GM12872 (cell line): ENCODE measurements around the gene DEPDC5.

ENCODE experiments used
- TF ChIP-seq, protein P1 (sequence below): IDR thresholded peaks from 3 replicates; pipeline ENCODE4 v1.5.1; 2011; ENCODE audit warnings: low read depth, mild to moderate bottlenecking, low read length, moderate library complexity; ENCODE audit not compliant: insufficient read depth

DEPDC5 gene

DNA sequence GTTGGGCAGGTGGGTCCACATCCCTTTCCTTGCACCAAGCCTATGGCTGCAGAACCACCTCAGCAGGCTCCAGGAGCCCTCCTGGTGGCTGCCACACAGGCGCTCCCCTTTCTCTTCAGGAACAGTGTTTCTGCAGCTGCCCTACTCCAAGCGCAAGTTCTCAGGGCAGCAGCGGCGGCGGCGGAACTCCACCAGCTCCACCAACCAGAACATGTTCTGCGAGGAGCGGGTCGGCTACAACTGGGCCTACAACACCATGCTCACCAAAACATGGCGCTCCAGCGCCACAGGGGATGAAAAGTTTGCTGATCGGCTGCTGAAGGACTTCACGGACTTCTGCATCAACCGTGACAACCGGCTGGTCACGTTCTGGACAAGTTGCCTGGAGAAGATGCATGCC, 152.3 kb downstream of the DEPDC5 start:
- TF ChIP-seq, protein P1, sequence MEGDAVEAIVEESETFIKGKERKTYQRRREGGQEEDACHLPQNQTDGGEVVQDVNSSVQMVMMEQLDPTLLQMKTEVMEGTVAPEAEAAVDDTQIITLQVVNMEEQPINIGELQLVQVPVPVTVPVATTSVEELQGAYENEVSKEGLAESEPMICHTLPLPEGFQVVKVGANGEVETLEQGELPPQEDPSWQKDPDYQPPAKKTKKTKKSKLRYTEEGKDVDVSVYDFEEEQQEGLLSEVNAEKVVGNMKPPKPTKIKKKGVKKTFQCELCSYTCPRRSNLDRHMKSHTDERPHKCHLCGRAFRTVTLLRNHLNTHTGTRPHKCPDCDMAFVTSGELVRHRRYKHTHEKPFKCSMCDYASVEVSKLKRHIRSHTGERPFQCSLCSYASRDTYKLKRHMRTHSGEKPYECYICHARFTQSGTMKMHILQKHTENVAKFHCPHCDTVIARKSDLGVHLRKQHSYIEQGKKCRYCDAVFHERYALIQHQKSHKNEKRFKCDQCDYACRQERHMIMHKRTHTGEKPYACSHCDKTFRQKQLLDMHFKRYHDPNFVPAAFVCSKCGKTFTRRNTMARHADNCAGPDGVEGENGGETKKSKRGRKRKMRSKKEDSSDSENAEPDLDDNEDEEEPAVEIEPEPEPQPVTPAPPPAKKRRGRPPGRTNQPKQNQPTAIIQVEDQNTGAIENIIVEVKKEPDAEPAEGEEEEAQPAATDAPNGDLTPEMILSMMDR = no peak

DNA sequence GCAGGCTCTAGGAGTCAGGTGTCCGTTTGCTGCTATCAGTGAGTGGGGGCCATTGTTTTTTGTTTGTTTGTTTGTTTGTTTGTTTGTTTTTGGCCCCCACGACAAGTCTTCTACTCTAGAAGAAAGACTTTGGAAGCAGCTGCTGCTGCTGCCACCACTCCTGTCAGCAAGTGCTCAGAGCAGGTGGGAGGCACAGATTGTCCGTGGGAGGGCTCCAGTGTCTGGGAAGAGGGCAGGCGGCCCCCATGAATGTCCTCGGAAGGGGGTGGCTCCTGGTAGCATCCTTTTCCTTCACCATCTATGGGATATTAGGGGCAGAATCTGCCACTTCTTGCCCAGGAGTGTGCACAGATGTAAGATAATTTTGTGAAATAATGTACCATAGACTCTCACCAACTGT, 152.8 kb downstream of the DEPDC5 start:
- TF ChIP-seq, protein P1 = no peak

DNA sequence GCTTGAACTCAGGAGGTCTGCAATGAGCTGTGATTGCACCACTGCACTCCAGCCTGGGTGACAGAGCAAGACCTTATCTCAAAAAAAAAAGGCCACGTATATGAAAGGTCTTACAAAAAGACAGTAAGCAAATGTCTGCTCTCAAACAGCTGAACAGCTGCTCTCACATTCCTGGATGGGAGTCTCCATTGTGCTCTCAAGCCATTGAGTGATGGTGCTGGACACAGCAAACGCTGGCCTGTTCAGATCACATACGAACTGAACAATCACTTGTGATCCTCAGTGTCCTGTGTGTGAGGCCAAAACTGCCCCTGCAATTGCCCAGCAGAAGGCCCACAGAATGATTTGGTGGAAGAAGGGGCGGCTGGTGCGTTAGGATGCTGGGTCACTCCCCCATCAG, 156.2 kb downstream of the DEPDC5 start:
- TF ChIP-seq, protein P1 = no peak

DNA sequence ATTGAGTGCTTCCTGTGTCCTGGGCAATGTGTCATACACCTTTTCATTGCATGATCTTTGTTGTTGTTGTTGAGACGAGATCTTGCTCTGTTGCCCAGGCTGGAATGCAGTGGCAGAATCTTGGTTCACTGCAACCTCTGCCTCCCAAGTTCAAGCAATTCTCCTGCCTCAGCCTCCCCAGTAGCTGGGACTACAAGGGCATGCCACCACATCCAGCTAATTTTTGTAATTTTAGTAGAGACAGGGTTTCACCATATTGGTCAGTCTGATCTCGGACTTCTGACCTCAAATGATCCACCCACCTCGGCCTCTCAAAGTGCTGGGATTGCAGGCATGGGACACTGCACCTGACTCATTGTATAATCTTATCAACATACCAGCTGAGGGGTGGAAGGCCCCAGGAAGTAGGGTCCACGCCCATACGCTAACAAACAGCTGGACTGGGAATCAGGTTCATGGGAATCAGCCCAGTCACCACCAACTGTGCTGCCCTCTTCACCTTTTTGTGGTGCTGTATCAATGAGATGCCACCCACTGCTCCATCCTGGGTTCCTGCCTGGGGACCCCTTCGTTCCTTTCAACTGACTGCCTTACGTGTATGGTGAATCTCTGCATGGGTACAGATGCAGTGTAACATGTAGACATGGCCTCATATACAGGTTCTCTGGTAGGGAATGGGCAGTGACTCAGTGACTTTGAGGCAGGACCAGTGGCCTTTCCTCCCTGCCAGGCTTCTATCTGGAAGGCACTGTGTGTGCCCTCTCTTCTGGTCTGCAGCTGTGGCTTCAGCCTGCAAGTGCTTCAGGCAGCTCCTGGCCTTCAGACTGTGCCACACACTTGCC, 158.0 kb downstream of the DEPDC5 start:
- TF ChIP-seq, protein P1 = no peak

DNA sequence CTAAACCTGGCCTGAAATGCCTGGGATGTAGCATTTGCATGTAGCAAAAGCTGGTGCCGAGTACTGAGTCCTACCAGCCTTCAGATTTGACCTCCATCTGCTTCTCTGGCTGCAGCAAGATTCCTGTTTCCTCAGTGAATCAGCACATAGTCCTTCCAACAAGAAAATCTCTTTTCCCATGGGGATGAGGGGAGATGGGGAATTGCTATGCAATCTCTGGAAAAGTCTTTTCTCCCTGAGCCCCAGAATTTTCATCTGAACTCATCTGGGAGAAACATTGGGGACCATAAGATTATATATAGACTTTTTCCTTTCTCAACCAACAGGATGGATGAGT, 158.6 kb downstream of the DEPDC5 start:
- TF ChIP-seq, protein P1 = no peak

DNA sequence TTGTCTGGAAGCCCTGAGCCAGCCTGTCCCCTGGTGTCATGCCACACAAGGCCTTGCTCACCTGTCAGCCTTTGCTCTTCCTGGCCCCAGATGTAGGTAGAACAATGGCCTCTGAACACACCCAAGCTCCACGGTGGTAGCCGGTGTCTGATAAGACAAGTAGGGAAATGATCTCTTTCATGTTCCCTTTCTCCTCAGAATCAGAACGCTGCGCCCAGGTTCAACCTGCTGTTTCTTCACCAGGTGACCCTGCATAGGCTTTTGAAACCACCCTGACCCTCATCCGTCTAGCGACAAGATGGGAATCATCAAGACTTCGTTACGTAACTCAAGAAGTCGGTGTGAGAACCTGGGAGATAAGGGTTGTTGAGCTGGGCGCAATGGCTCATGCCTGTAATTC, 161.8 kb downstream of the DEPDC5 start:
- TF ChIP-seq, protein P1 = no peak

DNA sequence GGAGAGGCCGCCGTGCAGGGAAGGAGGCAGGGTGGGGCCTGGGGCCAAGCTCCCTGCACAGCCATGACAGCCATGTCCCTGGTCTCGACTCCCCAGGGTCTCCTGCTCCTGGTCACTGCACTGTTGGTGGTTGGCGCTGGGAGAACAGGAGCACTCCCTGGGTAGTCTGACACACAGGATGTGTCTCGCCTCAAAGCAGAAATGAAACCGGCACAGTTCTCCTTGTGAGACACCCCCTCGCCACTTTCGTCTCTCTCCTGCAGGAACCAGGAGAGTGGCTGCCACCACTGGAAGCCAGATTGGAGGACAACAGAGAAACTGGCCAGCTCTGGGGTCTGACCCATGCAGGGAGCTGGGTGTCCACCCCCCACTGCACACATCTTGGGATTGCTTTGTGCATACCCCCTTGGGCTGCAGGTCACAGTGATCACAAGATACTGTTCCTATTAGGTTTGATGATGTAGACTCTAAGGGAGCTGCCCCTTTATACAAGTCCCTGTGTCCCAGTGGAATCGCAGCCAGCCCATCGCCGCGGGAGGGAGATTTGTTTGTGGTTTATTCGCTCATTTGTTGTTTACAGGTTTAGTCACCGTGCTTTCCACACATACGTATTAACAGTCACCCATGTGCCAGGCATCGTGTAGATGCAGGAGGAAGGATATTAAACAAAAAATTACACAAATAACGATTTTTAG, 163.6 kb downstream of the DEPDC5 start:
- TF ChIP-seq, protein P1 = no peak
